Stimulated activated CD4-positive, alpha-beta T cell treated with anti-CD3 and anti-CD28 coated beads, Interleukin-15, amount 100 ng/mL, for 24 hours (primary cell): ENCODE measurements around the gene MON2.
"Not testable (repeated sequence)": the region's sequence is repeated elsewhere in the genome, so short reads cannot be mapped to it uniquely, and the experiment has no call there.

Experiments used
- DNase-seq: peaks from one replicate; pipeline ENCODE4 v3.0.0-alpha.2; 2020

The MON2 gene

GRCh38 chr12:62481843-62482540 lies 15.4 kb downstream of the MON2 start:
- DNase-seq, result no peak

- no peak for DNase-seq
Measured at GRCh38 chr12:62482769-62483168, 16.1 kb downstream of the MON2 start.

GRCh38 chr12:62484233-62484632 lies 17.6 kb downstream of the MON2 start:
- no peak for DNase-seq

- DNase-seq, result no peak
Measured at GRCh38 chr12:62505786-62506185, 39.2 kb downstream of the MON2 start.

- DNase-seq, result no peak
Measured at GRCh38 chr12:62512901-62513300, 46.3 kb downstream of the MON2 start.

GRCh38 chr12:62514080-62514479 lies 47.5 kb downstream of the MON2 start:
- DNase-seq, result not testable (repeated sequence)

- DNase-seq, result no peak
Measured at GRCh38 chr12:62516927-62517326, 50.3 kb downstream of the MON2 start.

- no peak for DNase-seq
Measured at GRCh38 chr12:62517887-62518286, 51.3 kb downstream of the MON2 start.

- no peak for DNase-seq
Measured at GRCh38 chr12:62519043-62519442, 52.4 kb downstream of the MON2 start.

GRCh38 chr12:62520361-62520760 lies 53.7 kb downstream of the MON2 start:
- DNase-seq, result no peak

GRCh38 chr12:62522984-62523383 lies 56.4 kb downstream of the MON2 start:
- no peak for DNase-seq

- DNase-seq, result no peak
Measured at GRCh38 chr12:62523619-62524018, 57.0 kb downstream of the MON2 start.

- no peak for DNase-seq
Measured at GRCh38 chr12:62525271-62525670, 58.6 kb downstream of the MON2 start.

- DNase-seq, result no peak
Measured at GRCh38 chr12:62530596-62530995, 64.0 kb downstream of the MON2 start.

GRCh38 chr12:62532333-62532732 lies 65.7 kb downstream of the MON2 start:
- no peak for DNase-seq

GRCh38 chr12:62533087-62533754 lies 66.6 kb downstream of the MON2 start:
- DNase-seq, result no peak

GRCh38 chr12:62533755-62534107 lies 67.1 kb downstream of the MON2 start:
- no peak for DNase-seq

GRCh38 chr12:62536546-62536945 lies 69.9 kb downstream of the MON2 start:
- DNase-seq, result no peak

- no peak for DNase-seq
Measured at GRCh38 chr12:62537551-62537950, 70.9 kb downstream of the MON2 start.

GRCh38 chr12:62540354-62540753 lies 73.7 kb downstream of the MON2 start:
- DNase-seq, result no peak

- DNase-seq, result no peak
Measured at GRCh38 chr12:62542814-62543213, 76.2 kb downstream of the MON2 start.

- DNase-seq, result no peak
Measured at GRCh38 chr12:62543324-62543723, 76.7 kb downstream of the MON2 start.

GRCh38 chr12:62543741-62544140 lies 77.1 kb downstream of the MON2 start:
- DNase-seq, result no peak

GRCh38 chr12:62552906-62553556 lies 86.4 kb downstream of the MON2 start:
- no peak for DNase-seq
